Measurements from ENCODE around the gene TATDN2.

TATDN2 gene

DNA sequence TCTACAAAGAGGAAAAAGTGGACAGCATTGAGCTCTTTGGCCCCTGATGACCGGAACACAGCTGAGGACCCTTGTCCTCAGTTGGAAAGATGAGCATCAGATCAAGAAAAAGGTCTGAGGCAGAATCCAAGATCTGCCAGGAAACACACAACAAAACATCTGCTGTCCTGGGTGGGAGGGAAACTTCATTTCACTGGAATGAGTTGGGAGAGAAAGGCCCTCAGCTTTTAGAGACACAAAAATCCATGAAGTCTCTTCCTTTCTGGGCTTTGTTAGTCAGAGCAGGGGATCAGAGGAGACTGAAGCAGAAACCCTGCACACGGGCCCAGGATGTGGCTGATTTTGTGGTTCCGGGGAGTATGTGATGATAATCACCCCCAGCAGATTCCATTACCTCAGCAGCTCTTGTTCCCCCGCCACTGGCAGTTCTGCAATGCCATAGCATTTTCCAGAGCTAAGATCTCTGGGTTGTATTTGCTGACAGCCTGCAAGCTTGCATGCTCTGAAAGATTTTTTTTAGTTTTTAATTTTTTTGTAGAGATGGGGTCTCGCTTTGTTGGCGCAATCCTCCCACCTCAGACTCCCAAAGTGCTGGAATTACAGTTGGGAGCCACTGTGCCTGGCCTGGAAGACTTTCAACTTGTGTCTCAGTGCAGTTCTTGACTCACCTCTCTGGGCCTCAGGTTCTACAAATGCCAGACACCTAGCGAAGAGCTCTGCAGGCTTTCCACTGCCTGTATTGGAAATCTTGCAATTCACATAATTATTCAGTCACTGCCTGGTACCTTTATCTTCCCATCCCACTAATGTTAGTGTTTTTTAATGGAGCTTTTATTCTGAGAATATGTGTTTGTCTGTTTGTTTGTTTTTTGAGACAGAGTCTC, 5.8 kb upstream of the TATDN2 start:
- TF ChIP-seq, protein P1, sequence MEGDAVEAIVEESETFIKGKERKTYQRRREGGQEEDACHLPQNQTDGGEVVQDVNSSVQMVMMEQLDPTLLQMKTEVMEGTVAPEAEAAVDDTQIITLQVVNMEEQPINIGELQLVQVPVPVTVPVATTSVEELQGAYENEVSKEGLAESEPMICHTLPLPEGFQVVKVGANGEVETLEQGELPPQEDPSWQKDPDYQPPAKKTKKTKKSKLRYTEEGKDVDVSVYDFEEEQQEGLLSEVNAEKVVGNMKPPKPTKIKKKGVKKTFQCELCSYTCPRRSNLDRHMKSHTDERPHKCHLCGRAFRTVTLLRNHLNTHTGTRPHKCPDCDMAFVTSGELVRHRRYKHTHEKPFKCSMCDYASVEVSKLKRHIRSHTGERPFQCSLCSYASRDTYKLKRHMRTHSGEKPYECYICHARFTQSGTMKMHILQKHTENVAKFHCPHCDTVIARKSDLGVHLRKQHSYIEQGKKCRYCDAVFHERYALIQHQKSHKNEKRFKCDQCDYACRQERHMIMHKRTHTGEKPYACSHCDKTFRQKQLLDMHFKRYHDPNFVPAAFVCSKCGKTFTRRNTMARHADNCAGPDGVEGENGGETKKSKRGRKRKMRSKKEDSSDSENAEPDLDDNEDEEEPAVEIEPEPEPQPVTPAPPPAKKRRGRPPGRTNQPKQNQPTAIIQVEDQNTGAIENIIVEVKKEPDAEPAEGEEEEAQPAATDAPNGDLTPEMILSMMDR (IDR thresholded peaks at IDR 0.05; ENCODE audit: insufficient read depth, low read length, missing control alignments): no peak
- DNase-seq (ENCODE audit: low read depth, low spot score): peak; percentile 49
- ChIA-PET POLR2A (interaction anchor here (0.9 kb wide), 1 partner anchor 216 kb away, joined by 4 read pairs; the partner anchor contains the start of gene FANCD2), CTCF (interaction anchor here (1.2 to 3.1 kb wide), 2 partner anchors 19 to 21 kb away, joined by 3 to 11 read pairs; no protein-coding TSS in a partner anchor)
- H3K4me3 ChIP-seq (ENCODE audit: low read depth, low read length): no peak overlapping the region

DNA sequence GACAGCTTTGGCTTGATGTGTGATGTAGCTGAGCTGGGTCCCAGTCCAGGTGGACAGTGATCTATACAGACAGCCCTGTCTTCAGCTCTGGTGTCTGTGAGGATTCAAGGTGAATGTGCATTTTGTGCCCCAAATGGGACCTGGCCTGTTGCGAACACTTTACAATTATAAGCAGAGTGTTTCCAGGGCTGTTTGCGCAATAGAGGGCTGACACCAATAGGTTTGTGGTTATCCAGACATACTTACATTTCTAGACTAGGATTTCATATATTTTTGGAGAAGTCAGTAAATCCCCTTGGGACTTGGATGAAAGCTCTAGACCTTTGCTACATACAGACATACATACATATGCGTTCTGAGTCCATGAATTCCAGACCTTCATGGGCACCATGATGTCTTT, 4.2 kb upstream of the TATDN2 start:
- DNase-seq (ENCODE audit: low read depth, low spot score): no peak
- no peak overlapping the region for H3K4me3 ChIP-seq (ENCODE audit: low read depth, low read length)
- ChIA-PET POLR2A (no interaction called here), CTCF (interaction anchor here (1.3 kb wide), 1 partner anchor 19 kb away, joined by 3 read pairs; no protein-coding TSS in a partner anchor)
- TF ChIP-seq, protein P1 (IDR thresholded peaks at IDR 0.05; ENCODE audit: insufficient read depth, low read length, missing control alignments): no peak

DNA sequence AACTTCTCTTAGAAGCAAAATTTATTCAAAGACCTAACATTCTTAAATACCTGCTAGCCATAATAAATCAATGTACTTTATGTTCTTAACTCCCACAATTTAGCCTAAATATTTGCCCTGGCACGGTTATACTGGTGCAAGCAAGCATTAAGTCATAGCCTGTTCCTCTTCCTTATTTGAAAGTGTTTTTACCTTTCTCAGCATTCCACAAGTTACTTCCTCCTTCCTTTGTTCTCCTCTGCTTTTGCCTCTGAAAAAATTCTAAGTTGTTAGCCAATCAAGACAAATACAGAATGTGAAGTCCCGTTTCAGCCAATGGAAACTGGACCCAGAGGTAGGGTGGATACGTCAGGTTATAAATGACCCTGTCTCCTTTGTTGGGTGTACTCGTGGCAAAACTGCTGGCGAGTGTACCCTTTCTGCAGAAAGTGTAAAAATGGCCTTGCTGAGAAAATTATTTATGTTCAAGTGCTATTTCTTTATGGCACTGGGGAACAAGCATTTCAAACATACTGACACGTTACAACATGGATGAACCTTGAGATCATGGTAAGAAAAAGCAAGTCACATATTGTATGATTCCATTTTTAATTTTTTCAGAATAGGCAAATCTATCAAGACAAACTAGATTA, 3.1 kb upstream of the TATDN2 start:
- no peak for DNase-seq (ENCODE audit: low read depth, low spot score)
- ChIA-PET CTCF (interaction anchor here (0.6 kb wide), 1 partner anchor 11 kb away, joined by 3 read pairs; no protein-coding TSS in a partner anchor), POLR2A (no interaction called here)
- H3K4me3 ChIP-seq (ENCODE audit: low read depth, low read length): no peak overlapping the region
- TF ChIP-seq, protein P1 (IDR thresholded peaks at IDR 0.05; ENCODE audit: insufficient read depth, low read length, missing control alignments): no peak

DNA sequence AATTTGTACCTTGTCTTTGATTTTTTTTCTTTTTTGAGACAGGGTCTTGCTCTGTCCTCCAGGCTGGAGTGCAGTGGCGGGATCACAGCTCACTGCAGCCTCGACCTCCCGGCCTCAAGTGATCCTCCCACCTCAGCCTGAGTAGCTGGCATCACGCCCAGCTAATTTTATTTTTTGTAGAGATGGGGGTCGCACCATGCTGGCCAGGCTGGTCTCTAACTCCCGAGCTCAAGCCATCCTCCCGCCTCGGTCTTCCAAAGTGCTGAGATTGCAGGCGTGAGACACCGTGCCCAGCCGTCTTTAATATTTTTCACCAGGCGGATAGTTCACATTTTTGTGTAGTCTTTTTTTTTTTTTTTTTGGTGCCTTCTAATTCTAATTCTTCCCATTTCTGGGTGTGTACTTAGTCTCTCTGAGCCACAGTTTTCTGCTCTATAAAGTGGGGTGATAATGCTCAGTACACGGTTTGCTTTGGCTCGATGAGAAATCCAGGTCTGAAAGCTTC, 528 bp upstream of the TATDN2 start:
- TF ChIP-seq, protein P1 (IDR thresholded peaks at IDR 0.05; ENCODE audit: insufficient read depth, low read length, missing control alignments): no peak
- DNase-seq (ENCODE audit: low read depth, low spot score): no peak
- CTCF ChIA-PET: interaction anchor here (0.8 to 2.1 kb wide), 6 partner anchors 12 to 96 kb away, joined by 3 to 6 read pairs (median 4); no protein-coding TSS in a partner anchor
- peak overlapping the region; percentile 84 for H3K4me3 ChIP-seq (ENCODE audit: low read depth, low read length)
- POLR2A ChIA-PET: interaction anchor here (0.6 to 1.4 kb wide), 7 partner anchors 13 to 381 kb away, joined by 3 to 6 read pairs (median 3); no protein-coding TSS in a partner anchor

DNA sequence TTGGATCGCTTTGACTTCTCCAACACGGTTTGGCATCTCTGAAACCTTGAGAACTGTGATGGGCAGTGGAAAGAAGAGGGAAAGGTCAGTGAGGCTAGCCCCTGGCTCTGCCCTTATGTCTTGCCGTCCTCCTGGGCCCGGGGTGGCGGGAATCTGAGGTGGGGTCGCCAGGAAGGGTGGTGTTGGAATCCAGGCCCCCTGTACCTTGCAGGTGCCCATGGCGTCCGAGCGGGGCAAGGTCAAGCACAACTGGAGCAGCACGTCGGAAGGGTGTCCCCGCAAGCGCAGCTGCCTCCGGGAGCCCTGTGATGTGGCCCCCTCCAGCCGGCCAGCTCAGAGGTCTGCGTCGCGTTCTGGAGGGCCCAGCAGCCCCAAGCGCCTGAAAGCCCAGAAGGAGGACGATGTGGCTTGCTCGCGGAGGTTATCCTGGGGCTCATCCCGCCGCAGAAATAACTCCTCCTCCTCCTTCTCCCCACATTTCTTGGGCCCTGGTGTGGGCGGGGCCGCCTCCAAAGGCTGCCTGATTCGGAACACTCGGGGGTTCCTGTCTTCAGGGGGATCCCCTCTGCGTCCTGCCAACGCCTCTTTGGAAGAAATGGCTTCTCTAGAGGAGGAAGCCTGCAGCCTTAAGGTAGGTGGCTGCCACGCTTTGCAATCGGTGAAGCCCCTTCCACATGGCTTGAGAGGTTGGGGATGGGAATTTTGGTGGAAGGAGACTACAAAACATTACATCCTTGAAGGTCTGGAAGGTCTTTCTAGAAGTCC, 907 bp downstream of the TATDN2 start:
- DNase-seq (ENCODE audit: low read depth, low spot score): no peak
- ChIA-PET CTCF (interaction anchor here (1.4 to 2.1 kb wide), 4 partner anchors 11 to 98 kb away, joined by 4 to 8 read pairs (median 6); no protein-coding TSS in a partner anchor), POLR2A (interaction anchor here (1.4 kb wide), 1 partner anchor 44 kb away, joined by 3 read pairs; no protein-coding TSS in a partner anchor)
- peak overlapping the region; percentile 84 for H3K4me3 ChIP-seq (ENCODE audit: low read depth, low read length)
- TF ChIP-seq, protein P1 (IDR thresholded peaks at IDR 0.05; ENCODE audit: insufficient read depth, low read length, missing control alignments): no peak

Measured in AG04449 (cell line).